ENCODE results near the gene CDC14B.

The CDC14B gene

GRCh38 chr9:96574931-96575351, 44.7 kb downstream of the CDC14B start:
- Histone ChIP-seq H3K79me2 (ENCODE audit: control insufficient read depth, low read length) (no peaks in the 10 kb centered on the region), H3K4me1 (ENCODE audit: control insufficient read depth, low read length) (no peaks in the 10 kb centered on the region), H3K4me2 (ENCODE audit: low read length) (no peak overlapping the region), H3K36me3 (ENCODE audit: control insufficient read depth, low read length) (no peaks in the 10 kb centered on the region), H3K9me3 (ENCODE audit: control insufficient read depth, insufficient read depth, low read length) (no peaks in the 10 kb centered on the region), H3K27ac (ENCODE audit: low read depth, low read length) (no peak overlapping the region), H3K27me3 (ENCODE audit: control insufficient read depth, low read length) (peaks cover 3% of the 10 kb centered on the region; the same call in 1 of the 2 replicates), H4K20me1 (ENCODE audit: control insufficient read depth, insufficient read depth, low read depth, low read length) (no peaks in the 10 kb centered on the region), H3K4me3 (ENCODE audit: low read length) (no peak overlapping the region), H3F3A (ENCODE audit: control insufficient read depth, insufficient read depth) (no peaks in the 10 kb centered on the region), H3K9me2 (replicated peaks; ENCODE audit: control insufficient read depth, low read length) (no peaks in the 10 kb centered on the region)
- no peak for TF ChIP-seq EZH2phosphoT487 (IDR thresholded peaks at IDR 0.05; ENCODE audit: borderline replicate concordance, low read length)
- TF ChIP-seq CTCF (IDR thresholded peaks at IDR 0.05; ENCODE audit: low read depth, low read length, poor library complexity, severe bottlenecking): no peak

- peaks cover 3% of the 10 kb centered on the region; the same call in 1 of the 2 replicates for H3K27me3 ChIP-seq (ENCODE audit: control insufficient read depth, low read length)
- no peak overlapping the region for H3K4me2 ChIP-seq (ENCODE audit: low read length)
Observed at GRCh38 chr9:96574455-96574854, 45.2 kb downstream of the CDC14B start.

GRCh38 chr9:96567203-96567700, 52.4 kb downstream of the CDC14B start:
- H4K20me1 ChIP-seq (ENCODE audit: control insufficient read depth, insufficient read depth, low read depth, low read length): no peaks in the 10 kb centered on the region
- peaks cover 30% of the 10 kb centered on the region for H3K27me3 ChIP-seq (ENCODE audit: control insufficient read depth, low read length)
- no peaks in the 10 kb centered on the region for H3K36me3 ChIP-seq (ENCODE audit: control insufficient read depth, low read length)
- H3K9me2 ChIP-seq (replicated peaks; ENCODE audit: control insufficient read depth, low read length): no peaks in the 10 kb centered on the region
- no peaks in the 10 kb centered on the region for H3F3A ChIP-seq (ENCODE audit: control insufficient read depth, insufficient read depth)
- TF ChIP-seq CTCF (IDR thresholded peaks at IDR 0.05; ENCODE audit: low read depth, low read length, poor library complexity, severe bottlenecking) (no peak), EZH2phosphoT487 (IDR thresholded peaks at IDR 0.05; ENCODE audit: borderline replicate concordance, low read length) (peak; percentile 82; the same call in 1 of the 2 replicates)
- no peaks in the 10 kb centered on the region for H3K9me3 ChIP-seq (ENCODE audit: control insufficient read depth, insufficient read depth, low read length)
- no peaks in the 10 kb centered on the region for H3K79me2 ChIP-seq (ENCODE audit: control insufficient read depth, low read length)
- H3K4me1 ChIP-seq (ENCODE audit: control insufficient read depth, low read length): peaks cover 13% of the 10 kb centered on the region
- H3K27ac ChIP-seq (ENCODE audit: low read depth, low read length): no peak overlapping the region
- peak overlapping the region; percentile 96 for H3K4me2 ChIP-seq (ENCODE audit: low read length)
- peak overlapping the region; percentile 84 for H3K4me3 ChIP-seq (ENCODE audit: low read length)

More at GRCh38 chr9:96574455-96574854, 45.2 kb downstream of the CDC14B start:
- H3K27ac ChIP-seq (ENCODE audit: low read depth, low read length): no peak overlapping the region
- H3K36me3 ChIP-seq (ENCODE audit: control insufficient read depth, low read length): no peaks in the 10 kb centered on the region
- no peaks in the 10 kb centered on the region for H3K79me2 ChIP-seq (ENCODE audit: control insufficient read depth, low read length)
- H3K4me3 ChIP-seq (ENCODE audit: low read length): no peak overlapping the region
- no peaks in the 10 kb centered on the region for H3K4me1 ChIP-seq (ENCODE audit: control insufficient read depth, low read length)
- H4K20me1 ChIP-seq (ENCODE audit: control insufficient read depth, insufficient read depth, low read depth, low read length): no peaks in the 10 kb centered on the region
- H3K9me3 ChIP-seq (ENCODE audit: control insufficient read depth, insufficient read depth, low read length): no peaks in the 10 kb centered on the region
- H3K9me2 ChIP-seq (replicated peaks; ENCODE audit: control insufficient read depth, low read length): no peaks in the 10 kb centered on the region
- H3F3A ChIP-seq (ENCODE audit: control insufficient read depth, insufficient read depth): no peaks in the 10 kb centered on the region
- no peak for TF ChIP-seq EZH2phosphoT487 (IDR thresholded peaks at IDR 0.05; ENCODE audit: borderline replicate concordance, low read length)
- no peak for TF ChIP-seq CTCF (IDR thresholded peaks at IDR 0.05; ENCODE audit: low read depth, low read length, poor library complexity, severe bottlenecking)
